SU-DHL-6 (cell line): ENCODE data around the gene SCUBE1.

Experiments
- H2AFZ ChIP-seq: fragments of 200-600 bp; sonication (generic); 2 replicates; pipeline ENCODE4 v1.6.1; 2014; ENCODE audit warnings: low read depth, mild to moderate bottlenecking, moderate library complexity, mixed read lengths, antibody characterized with exemption, low read length; ENCODE audit not compliant: severe bottlenecking
- H3F3A ChIP-seq: fragments of 200-600 bp; shearing (Covaris generic); 2 replicates; pipeline ENCODE4 v1.6.0; 2016; ENCODE audit warnings: antibody characterized with exemption, mild to moderate bottlenecking; ENCODE audit not compliant: insufficient read depth
- H3K27ac ChIP-seq: fragments of 200-600 bp; sonication (generic); 2 replicates; pipeline ENCODE4 v1.5.1; 2016; ENCODE audit warnings: low read depth, mild to moderate bottlenecking, low read length, moderate library complexity, mixed read lengths
- H3K27me3 ChIP-seq: fragments of 200-600 bp; sonication (generic), shearing (Covaris generic); 2 replicates; pipeline ENCODE4 v1.6.0; 2014; ENCODE audit warnings: mild to moderate bottlenecking, low read length
- H3K36me3 ChIP-seq: fragments of 200-600 bp; sonication (generic); 2 replicates; pipeline ENCODE4 v1.6.1; 2014; ENCODE audit warnings: mild to moderate bottlenecking, low read length, mixed read lengths
- H3K4me2 ChIP-seq: fragments of 300-600, 200-600 bp; shearing (Covaris generic), sonication (generic); 2 replicates; pipeline ENCODE4 v1.6.0; 2014; ENCODE audit warnings: low read length, low read depth, mild to moderate bottlenecking; ENCODE audit not compliant: poor library complexity, severe bottlenecking
- H3K4me3 ChIP-seq: fragments of 200-600 bp; sonication (generic); 2 replicates; pipeline ENCODE4 v1.5.1; 2014; ENCODE audit warnings: antibody characterized with exemption, low read length, mild to moderate bottlenecking, mixed read lengths; ENCODE audit not compliant: insufficient read depth, poor library complexity, severe bottlenecking
- H3K79me2 ChIP-seq: fragments of 200-600 bp; sonication (generic); 2 replicates; pipeline ENCODE4 v1.6.1; 2014; ENCODE audit warnings: mild to moderate bottlenecking, low read length, moderate library complexity; ENCODE audit not compliant: insufficient read depth
- H3K9ac ChIP-seq: fragments of 200-600 bp; sonication (generic); 2 replicates; pipeline ENCODE4 v1.7.0; 2014; ENCODE audit warnings: mild to moderate bottlenecking, low read length
- H3K9me2 ChIP-seq: fragments of 200-600 bp; sonication (generic); replicated peaks from 2 replicates; pipeline ENCODE4 v1.6.1; 2014; ENCODE audit warnings: low read length; ENCODE audit not compliant: insufficient read depth
- H3K9me3 ChIP-seq: fragments of 200-600 bp; sonication (generic); 2 replicates; pipeline ENCODE4 v1.6.1; 2014; ENCODE audit warnings: low read length, mixed read lengths; ENCODE audit not compliant: insufficient read depth
- H4K20me1 ChIP-seq: fragments of 200-600 bp; sonication (generic); 2 replicates; pipeline ENCODE4 v1.6.1; 2014; ENCODE audit warnings: low read depth, mild to moderate bottlenecking, antibody characterized with exemption, low read length, moderate library complexity, mixed read lengths
- CTCF ChIP-seq: fragments of 200-600 bp; sonication (generic); IDR thresholded peaks from one replicate; pipeline ENCODE4 v1.5.1; 2017; ENCODE audit warnings: antibody characterized with exemption, mild to moderate bottlenecking, low read length, moderate library complexity; ENCODE audit not compliant: insufficient read depth, poor library complexity, severe bottlenecking
- EZH2phosphoT487 ChIP-seq: fragments of 200-600 bp; sonication (generic), shearing (Covaris generic); conservative IDR thresholded peaks from 2 replicates; pipeline ENCODE4 v1.6.1; 2018; ENCODE audit warnings: mild to moderate bottlenecking, antibody characterized with exemption, low read length, moderate library complexity, mixed read lengths

The SCUBE1 gene

GRCh38 chr22:43253839-43254238, 89.3 kb downstream of the SCUBE1 start:
- H3K27me3 ChIP-seq, result no peaks in the 10 kb centered on the region
- no peak overlapping the region for H3K27ac ChIP-seq
- no peaks in the 10 kb centered on the region for H4K20me1 ChIP-seq
- H3K4me2 ChIP-seq, result no peak overlapping the region
- no peaks in the 10 kb centered on the region for H3K9me3 ChIP-seq
- H3F3A ChIP-seq, result no peaks in the 10 kb centered on the region
- no peak overlapping the region for H2AFZ ChIP-seq
- H3K79me2 ChIP-seq, result no peaks in the 10 kb centered on the region
- H3K4me3 ChIP-seq, result no peak overlapping the region
- TF ChIP-seq CTCF (no peak), EZH2phosphoT487 (no peak)
- no peak overlapping the region for H3K9ac ChIP-seq
- H3K36me3 ChIP-seq, result no peaks in the 10 kb centered on the region
- H3K9me2 ChIP-seq, result no peaks in the 10 kb centered on the region

GRCh38 chr22:43252319-43252718, 90.9 kb downstream of the SCUBE1 start:
- Histone ChIP-seq H3K4me2 (no peak overlapping the region), H3F3A (no peaks in the 10 kb centered on the region), H3K79me2 (no peaks in the 10 kb centered on the region), H3K9me3 (no peaks in the 10 kb centered on the region), H3K9ac (no peak overlapping the region), H3K36me3 (no peaks in the 10 kb centered on the region), H3K27ac (no peak overlapping the region), H3K9me2 (no peaks in the 10 kb centered on the region), H2AFZ (no peak overlapping the region), H4K20me1 (no peaks in the 10 kb centered on the region), H3K27me3 (no peaks in the 10 kb centered on the region), H3K4me3 (no peak overlapping the region)
- no peak for TF ChIP-seq CTCF
- TF ChIP-seq EZH2phosphoT487, result no peak

DNA sequence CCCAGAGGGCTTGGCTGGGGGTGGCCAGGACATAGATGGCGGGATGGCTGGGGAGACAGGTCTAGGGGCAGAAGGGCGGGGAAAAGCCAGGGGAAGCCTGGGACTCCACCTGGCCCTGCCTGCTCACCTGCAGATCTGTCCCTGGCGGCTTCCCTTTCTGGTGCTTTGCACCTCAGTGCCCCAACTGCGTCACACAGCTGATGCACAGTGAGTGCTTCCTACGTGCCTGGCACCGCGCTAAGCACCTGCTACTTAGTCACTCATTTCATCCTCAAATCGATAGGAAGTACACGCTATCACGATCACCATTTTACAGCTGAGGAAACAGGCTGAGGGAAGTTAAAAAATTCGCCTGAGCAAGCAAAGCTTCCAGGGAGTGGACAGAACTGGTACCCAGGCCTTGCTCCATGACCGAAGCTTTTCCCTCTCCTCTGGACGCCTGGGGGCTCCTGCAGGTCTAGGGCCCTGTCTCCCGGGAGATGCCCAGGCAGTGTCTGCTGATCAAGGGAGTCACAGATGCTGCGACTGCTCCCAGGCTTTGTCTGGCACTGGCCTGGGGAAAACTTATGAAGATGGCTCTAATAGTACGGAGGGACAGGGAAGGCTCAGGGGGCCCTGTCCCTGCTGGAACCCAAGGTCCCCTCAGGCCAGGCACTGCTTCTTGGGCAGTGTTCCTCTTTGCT, 93.2 kb downstream of the SCUBE1 start:
- Histone ChIP-seq H3K36me3 (no peaks in the 10 kb centered on the region), H3K9ac (no peak overlapping the region), H2AFZ (no peak overlapping the region), H3K9me3 (no peaks in the 10 kb centered on the region), H3K4me3 (no peak overlapping the region), H3K27me3 (no peaks in the 10 kb centered on the region), H3F3A (no peaks in the 10 kb centered on the region), H3K79me2 (no peaks in the 10 kb centered on the region), H3K27ac (no peak overlapping the region), H3K4me2 (no peak overlapping the region), H3K9me2 (no peaks in the 10 kb centered on the region), H4K20me1 (no peaks in the 10 kb centered on the region)
- TF ChIP-seq CTCF (no peak), EZH2phosphoT487 (no peak)
